ENCODE results near the gene ALG12.

Gene ALG12

DNA sequence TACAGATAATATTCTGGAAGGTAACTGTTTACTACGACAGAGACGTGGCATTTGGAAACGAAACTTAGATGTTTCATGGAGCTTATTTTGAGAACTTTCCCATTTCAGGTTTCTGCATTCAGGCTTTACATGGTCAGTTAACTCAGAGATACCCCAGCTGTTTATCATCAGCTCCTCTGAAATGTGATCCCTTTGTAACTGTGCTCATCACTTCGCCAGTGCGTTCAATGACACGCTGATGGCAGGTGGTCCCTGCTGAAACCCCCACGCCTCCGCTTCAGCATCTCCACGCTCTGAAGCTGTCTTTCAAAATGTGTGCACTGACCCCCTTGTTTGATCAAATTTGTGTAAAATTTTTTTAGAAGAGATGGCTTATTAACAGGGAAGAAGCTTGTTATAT lies 30.5 kb downstream of the ALG12 start:
- no peak for DNase-seq (ENCODE audit: low read depth in 2 of 2)

DNA sequence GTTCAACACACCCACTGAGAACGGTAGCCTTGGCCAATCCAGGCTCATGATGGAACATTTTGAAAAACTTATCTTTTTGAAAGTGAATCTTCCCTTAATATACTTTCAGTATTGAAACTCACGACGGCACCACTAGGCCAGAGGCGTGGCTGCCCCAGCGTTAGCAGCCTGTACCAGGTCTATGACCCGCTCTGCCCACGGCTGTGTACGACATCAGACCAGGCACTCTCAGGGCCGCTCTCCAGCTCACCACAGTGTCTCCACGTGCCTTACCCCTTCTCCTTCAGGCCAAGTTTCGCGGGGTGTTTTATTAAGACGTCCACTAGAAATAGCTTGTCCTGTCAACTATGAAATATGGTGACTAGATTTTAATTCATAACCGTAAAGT lies 31.2 kb downstream of the ALG12 start:
- DNase-seq (ENCODE audit: low read depth in 2 of 2) = no peak

DNA sequence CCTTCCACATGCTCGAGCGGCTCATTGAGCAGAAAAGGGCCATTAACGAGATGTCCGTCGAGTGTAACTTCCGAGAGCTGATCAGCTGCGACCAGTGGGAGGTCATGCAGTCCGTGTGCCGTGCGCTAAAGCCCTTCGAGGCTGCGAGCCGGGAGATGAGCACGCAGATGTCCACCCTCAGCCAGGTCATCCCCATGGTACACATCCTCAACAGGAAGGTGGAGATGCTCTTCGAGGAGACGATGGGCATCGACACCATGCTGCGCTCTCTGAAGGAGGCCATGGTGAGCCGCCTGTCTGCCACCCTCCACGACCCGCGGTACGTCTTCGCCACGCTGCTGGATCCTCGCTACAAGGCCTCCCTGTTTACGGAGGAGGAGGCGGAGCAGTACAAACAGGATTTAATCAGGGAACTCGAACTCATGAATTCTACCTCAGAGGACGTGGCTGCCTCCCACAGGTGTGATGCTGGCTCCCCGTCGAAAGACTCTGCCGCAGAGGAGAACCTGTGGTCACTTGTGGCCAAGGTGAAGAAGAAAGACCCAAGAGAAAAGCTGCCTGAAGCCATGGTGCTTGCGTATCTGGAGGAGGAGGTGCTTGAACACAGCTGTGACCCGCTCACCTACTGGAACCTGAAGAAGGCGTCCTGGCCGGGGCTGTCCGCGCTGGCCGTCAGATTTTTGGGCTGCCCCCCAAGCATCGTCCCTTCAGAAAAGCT lies 31.7 kb downstream of the ALG12 start:
- no peak for DNase-seq (ENCODE audit: low read depth in 2 of 2)

DNA sequence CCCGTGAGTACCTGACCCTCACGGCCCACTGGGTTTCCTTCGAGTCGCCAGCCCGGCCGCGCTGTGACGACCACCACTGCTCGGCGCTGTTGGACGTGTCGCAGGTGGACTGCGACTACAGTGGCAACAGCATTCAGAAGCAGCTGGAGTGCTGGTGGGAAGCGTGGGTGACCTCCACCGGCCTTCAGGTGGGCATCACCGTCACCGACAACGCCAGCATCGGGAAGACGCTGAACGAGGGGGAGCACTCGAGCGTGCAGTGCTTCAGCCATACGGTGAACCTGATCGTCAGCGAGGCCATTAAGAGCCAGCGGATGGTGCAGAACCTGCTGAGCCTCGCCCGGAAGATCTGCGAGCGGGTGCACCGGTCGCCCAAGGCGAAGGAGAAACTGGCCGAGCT lies 32.4 kb downstream of the ALG12 start:
- no peak for DNase-seq (ENCODE audit: low read depth in 2 of 2)

DNA sequence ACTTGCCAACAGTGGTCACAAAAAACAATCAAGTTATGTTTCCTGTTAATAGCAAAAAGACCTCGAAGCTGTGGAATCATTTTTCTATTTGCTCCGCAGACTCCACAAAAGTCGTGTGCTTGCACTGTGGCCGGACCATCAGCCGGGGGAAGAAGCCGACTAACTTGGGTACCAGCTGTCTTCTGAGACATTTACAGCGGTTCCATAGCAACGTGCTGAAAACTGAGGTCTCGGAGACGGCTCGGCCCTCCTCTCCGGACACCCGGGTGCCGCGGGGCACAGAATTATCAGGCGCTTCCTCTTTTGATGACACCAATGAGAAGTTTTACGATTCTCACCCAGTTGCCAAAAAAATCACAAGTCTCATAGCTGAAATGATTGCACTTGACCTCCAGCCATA lies 33.0 kb downstream of the ALG12 start:
- no peak for DNase-seq (ENCODE audit: low read depth in 2 of 2)

DNA sequence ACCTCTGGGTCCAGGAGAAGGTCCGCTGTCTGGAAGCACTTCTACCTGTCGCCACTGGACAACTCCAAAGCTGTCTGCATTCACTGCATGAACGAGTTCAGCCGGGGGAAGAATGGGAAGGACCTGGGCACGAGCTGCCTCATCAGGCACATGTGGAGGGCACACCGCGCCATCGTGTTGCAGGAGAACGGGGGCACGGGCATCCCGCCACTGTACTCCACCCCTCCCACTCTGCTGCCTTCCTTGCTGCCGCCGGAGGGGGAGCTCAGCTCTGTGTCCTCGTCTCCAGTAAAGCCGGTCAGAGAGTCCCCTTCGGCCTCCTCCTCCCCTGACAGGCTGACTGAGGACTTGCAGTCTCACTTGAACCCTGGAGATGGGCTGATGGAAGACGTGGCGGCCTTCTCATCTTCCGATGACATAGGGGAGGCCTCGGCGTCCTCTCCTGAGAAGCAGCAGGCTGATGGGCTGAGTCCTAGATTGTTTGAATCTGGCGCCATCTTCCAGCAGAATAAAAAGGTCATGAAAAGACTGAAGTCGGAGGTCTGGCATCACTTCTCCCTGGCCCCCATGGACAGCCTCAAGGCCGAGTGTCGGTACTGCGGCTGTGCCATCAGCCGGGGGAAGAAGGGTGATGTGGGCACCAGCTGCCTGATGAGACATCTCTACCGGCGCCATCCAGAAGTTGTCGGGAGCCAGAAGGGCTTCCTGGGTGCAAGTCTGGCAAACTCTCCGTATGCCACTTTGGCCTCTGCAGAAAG lies 33.6 kb downstream of the ALG12 start:
- no peak for DNase-seq (ENCODE audit: low read depth in 2 of 2)

DNA sequence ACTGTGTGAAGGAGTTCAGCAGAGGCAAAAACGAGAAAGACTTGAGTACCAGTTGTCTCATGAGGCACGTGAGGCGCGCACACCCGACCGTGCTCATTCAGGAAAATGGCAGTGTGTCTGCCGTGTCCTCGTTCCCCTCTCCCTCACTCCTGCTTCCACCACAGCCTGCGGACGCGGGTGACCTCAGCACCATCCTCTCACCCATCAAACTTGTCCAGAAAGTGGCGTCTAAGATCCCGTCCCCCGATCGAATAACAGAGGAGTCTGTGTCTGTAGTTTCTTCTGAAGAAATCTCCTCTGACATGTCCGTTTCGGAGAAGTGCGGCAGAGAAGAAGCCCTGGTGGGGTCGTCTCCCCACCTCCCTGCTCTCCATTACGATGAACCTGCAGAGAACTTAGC lies 34.2 kb downstream of the ALG12 start:
- no peak for DNase-seq (ENCODE audit: low read depth in 2 of 2)

DNA sequence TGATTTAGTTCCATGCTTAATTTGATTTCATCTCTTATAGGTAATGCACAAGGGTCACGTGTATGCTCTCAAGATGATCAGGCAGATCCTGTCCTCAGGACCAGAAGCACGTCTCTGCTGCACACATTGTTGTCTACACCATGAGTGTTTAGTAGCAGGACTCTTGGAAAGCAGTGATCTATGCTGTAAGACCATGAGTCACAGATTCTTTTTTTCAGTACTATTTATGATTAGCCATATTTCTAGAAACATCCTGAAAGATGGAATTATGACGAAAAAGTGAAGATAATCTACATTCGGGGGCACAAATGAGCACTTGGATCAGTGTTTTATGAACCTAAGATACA lies 35.0 kb downstream of the ALG12 start:
- DNase-seq (ENCODE audit: low read depth in 2 of 2) = no peak

DNA sequence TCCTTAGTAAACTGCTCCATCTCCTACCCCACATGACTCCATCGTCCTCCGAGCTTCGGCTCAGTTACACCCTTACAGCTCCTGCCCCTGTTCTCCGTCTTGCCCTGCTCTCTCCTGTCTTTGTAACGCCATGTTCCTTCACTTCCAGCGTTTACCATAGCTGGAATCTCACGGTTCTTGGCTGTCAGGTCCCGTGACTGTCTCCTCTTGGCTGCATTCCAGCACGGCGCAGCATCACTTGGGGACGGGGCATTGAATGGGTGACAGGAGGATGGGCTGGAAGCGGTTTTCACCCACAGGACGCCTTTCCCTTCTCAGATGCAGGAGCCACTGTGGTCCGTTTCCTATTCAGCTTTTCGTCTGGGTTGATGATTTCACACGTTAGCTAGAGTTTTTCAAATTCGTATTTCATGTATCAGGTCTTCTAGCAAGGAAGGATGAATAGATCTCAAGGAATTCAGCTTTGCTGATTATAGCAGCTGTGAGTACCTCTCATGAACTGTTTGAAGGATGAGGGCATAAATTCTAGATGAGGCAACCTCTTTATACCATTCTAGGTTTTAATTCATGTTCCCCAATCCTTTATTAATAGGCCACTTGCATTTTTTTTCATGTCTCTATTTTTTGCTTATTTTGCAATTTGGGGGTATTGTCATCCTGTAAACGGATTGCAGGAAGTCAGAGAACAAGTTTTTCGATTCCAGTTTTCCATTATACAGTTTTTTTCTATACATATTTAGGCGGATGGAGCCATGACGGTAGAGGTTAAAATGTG lies 35.5 kb downstream of the ALG12 start:
- DNase-seq (ENCODE audit: low read depth in 2 of 2) = no peak

DNA sequence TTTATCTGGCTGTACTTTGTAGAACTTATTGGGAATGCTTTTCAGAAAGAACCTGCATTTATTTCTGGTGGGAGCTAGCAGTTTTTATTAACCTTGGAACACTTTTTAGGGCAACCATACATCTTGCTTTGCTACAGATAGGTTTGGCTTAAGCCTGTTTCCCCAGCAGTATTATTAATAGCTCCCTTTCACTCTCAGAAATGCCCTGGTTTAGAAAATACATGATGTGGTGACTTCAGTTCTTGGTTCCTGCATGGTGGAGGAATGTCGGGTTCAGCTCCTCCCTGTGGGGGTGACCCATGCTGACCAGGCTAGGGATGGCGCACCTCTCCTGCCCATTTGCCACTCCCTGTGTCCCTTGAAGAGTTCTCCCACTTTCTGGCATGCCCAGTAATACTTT lies 36.4 kb downstream of the ALG12 start:
- no peak for DNase-seq (ENCODE audit: low read depth in 2 of 2)

DNA sequence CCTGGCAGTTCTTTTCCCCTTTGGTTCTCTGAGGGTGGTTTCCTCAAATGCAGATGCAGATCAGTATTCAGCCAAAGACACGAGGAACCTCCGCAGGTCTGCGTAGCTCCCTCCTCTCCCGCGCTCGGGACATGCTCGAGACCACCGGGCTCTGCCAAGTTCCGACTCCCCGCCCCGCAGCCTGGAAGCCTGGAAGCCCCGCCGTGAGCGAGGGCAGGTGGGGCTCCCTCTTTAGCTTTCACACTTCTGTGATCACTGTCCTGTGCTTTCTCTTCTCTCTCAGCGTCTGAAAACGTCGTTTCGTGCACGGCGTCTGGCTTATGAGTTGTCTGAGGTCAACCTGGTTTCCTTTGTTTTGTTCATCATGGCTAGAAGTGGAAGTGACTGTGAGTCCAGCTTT lies 38.0 kb downstream of the ALG12 start:
- DNase-seq (ENCODE audit: low read depth in 2 of 2) = no peak

DNA sequence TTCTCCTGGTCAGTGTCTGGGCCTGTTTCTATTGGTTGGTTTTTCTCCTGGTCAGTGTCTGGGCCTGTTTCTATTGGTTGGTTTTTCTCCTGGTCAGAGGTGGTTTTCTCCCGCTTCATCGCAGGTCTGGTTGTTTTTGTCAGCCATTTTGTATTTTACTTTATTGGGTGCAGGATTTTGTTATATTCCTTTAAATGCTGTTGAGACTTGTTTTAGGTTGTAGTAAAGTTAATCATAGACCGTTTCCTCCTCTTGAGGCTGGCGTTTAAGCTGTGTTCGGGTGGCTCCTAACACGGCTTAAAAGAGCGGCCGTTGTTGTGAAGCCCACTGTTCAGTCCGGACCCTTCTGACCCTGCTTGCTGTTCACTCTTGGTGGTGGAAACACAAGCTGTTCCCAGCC lies 38.4 kb downstream of the ALG12 start:
- DNase-seq (ENCODE audit: low read depth in 2 of 2) = no peak

DNA sequence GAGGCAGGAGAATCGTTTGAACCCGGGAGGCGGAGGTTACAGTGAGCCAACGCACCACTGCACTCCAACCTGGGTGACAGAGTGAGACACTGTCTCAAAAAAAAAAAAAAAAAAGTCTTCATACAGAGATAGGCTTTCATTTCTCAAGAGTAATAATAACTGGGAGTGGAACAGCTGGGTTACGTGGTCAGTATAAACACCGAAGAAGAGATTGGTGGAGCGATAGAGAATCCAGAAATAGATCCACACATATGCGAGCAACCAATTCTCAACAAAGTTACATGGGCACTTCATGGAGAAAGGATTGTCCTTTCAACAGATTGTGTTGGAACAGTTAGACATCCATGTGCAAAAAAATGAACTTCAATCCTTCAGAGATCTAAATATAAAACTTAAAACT lies 40.0 kb downstream of the ALG12 start:
- DNase-seq (ENCODE audit: low read depth in 2 of 2) = no peak

DNA sequence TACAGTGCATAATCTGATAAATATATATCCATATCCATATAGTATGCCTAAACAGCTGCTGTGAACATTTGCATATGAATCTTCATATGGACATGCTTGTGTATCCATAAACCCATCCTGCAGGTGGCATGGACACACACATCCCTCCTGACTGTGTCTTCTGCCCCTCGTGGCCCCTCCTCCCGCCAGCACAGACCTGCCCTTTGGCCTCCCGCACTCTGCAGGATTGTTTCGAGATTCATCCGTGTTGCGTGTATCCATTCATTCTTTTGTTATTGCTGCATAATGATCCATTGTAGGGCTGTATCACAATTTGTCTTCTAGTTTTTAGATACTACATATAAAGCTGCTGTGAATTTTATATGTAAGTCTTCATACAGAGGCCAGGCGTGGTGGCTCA lies 40.6 kb downstream of the ALG12 start:
- DNase-seq (ENCODE audit: low read depth in 2 of 2) = no peak

DNA sequence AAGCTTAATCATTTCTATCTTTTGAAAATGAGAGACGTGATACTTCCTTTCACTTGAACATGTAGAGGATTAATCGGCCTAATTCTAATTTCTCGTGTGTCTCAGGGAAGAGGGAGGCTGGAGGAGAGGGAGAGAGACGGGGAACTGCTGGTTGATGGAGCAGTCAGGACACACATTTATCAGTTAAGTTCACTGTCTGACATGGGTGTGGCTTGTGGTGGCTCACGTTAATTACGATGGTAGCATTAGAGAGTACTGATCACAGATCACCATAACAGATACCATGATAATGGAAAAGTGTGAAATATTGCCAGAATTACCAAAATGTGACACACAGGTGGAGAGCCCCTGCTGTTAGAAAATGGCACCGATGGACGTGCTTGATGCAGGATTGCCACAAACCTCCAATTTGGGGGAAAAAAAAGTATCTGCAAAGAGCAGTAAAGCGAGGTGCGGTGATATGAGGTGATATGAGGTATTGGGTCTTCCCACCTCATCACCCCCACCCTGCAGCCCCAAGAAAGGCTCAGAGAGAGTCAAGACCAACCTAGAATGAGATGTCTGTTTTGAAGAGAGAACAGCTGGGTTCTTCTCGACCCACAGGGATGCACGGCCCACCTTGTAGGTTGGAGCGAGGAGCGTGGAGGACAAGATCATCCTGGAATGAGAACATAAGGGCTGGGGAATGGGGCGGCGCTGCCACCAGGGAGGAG lies 44.9 kb downstream of the ALG12 start:
- no peak for DNase-seq (ENCODE audit: low read depth in 2 of 2)

DNA sequence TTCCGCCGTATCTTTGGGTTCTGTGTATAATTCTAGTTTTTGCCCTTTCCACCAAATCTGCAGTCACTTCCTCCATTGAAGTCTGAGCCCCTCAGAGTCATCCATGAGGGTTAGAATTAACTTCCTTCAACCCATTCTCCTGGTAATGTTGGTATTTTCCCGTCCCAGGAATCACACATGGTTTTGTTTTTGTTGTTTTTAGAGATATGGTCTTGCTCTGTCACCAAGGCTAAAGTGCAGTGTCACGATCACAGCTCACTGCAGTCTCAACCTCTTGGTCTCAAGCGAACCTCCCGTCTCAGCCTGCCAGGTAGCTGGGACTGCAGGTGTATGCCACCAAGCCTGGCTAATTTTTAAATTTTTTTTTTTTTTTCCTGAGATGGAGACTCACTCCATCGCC lies 45.9 kb downstream of the ALG12 start:
- DNase-seq (ENCODE audit: low read depth in 2 of 2) = no peak

DNA sequence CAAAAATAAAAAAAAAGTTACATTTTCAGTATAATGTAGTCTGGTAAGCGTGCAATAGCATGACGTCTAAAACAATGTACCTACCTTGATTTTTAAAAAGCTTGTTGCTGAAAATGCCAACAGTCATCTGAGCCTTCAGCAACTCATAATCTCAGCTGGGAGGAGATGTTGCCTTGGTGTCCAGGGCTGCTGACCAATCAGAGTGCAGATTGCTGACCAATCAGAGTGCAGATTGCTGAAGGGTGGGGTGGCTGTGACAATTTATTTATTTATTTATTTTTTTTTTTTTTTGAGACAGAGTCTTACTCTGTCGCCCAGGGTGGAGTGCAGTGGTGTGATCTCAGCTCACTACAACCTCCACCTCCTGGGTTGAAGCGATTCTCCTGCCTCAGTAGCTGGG lies 46.8 kb downstream of the ALG12 start:
- no peak for DNase-seq (ENCODE audit: low read depth in 2 of 2)

DNA sequence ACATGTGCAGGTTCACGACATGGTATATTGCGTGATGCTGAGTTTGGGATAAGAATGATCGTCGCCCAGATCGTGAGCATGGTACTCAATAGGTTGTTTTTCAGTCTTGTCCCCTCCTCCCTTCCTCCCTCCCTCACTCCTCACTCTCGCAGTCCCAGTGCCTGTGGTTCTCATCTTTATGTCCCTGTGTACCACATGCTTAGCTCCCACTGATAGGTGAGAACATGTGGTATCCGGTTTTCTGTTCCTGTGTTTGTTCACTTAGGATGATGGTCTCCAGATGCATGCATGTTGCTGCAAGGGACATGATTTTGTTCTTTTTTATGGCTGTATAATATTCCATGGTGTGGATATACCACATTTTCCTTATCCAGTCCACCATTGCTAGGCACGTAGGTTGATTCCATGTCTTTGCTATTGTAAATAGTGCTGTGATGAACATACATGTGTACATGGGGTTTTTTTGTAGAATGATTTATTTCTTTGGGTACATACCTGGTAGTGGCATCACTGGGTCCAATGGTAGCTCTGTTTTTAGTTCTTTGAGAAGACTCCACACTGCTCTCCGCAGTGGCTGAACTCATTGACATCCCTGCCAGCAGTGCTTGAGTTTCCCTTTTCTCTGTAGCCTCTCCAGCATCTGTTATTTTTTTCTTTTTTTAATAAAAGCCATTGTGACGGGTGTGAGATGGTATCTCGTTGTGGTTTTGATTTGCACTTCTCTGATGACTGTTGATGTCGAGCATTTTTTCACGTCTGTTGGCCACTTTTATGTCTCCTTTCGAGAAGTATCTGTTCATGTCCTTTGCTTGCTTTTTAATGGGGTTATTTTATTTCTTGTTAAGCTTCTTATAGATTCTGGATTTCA lies 48.2 kb downstream of the ALG12 start:
- no peak for DNase-seq (ENCODE audit: low read depth in 2 of 2)

DNA sequence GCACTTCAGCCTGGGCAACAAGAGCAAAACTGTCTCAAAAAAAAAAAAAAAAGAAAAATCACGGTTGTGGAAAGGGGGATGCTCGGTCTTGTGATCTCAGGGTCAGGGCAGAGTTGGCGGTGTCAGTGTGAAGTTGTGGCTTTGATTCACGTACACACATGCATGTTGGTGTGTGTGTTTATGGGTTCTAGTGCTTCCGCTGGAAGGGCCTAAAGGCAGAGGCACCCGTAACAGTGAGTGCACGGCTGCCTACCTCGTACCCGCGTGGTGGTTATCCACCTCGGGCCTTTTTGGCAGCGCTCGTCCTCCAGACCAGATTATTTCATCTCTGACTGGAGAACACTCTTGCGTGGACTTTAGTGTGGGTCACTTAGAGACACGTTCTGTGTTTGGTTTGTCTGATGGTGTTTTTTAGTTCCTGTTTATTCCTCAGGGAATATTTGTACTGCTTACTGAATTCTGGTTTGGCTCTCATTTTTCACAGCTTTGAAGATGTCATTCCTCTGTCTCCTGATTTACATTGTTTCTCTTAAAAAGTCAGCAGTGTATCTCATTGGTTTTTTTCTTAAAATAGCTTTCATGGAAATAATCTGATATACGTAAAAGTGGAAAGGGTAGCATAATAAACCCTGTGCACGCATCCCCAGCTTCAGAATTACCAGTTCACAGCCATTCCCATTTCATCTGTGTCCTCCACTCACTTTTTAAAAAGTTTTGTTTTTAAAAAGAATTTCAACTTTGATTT lies 49.0 kb downstream of the ALG12 start:
- DNase-seq (ENCODE audit: low read depth in 2 of 2) = no peak
